H1 (cell line): ENCODE data around the gene OXSR1. TPM values are rescaled to one million over a fixed set of nuclear protein-coding genes. Genes with fewer than 3 reads are reported as not detected.

Source experiments
- CTCF ChIA-PET: fragments of 300-600 bp; sonication (Branson Sonifier 250); formaldehyde crosslinking; loops from one replicate; lab custom pipeline; 2021; ENCODE audit not compliant: partially characterized antibody; lab: Charles Lee
- POLR2A ChIA-PET: fragments of 300-600 bp; sonication (Branson Sonifier 250); formaldehyde crosslinking; loops from one replicate; lab custom pipeline; 2021; ENCODE audit warnings: inconsistent platforms; ENCODE audit not compliant: partially characterized antibody; lab: Charles Lee
- DNase-seq, 2 experiments: peaks; one replicate each; pipeline versions ENCODE4 v3.0.0 to v3.0.0-alpha.2; 2010 to 2022; ENCODE audit warnings: low spot score in 2 of 2, low read depth in 1 of 2, mixed read lengths in 1 of 2
- FAIRE-seq: peaks from 2 replicates; lab custom pipeline; 2011; peaks lifted over from hg19 to GRCh38; lab: Jason Lieb, UNC
- H2AFZ ChIP-seq: 2 replicates; pipeline ENCODE4 v1.8.1; 2012; ENCODE audit warnings: low read length, inconsistent platforms
- H2AK5ac ChIP-seq: 2 replicates; pipeline ENCODE4 v1.6.1; 2013; ENCODE audit warnings: low read depth, low read length
- H2BK120ac ChIP-seq: replicated peaks from 2 replicates; pipeline ENCODE3; 2013; ENCODE audit warnings: low read depth, low read length, inconsistent platforms
- H2BK12ac ChIP-seq: 2 replicates; pipeline ENCODE4 v1.6.1; 2013; ENCODE audit warnings: low read depth, low read length
- H2BK15ac ChIP-seq: 2 replicates; pipeline ENCODE4 v1.6.1; 2013; ENCODE audit warnings: low read length
- H2BK20ac ChIP-seq: 2 replicates; pipeline ENCODE4 v1.6.1; 2013; ENCODE audit warnings: low read length
- H2BK5ac ChIP-seq: 2 replicates; pipeline ENCODE4 v1.6.1; 2013; ENCODE audit warnings: low read depth, low read length
- H3K14ac ChIP-seq: 2 replicates; pipeline ENCODE4 v1.6.1; 2013; ENCODE audit warnings: inconsistent platforms; ENCODE audit not compliant: insufficient read length
- H3K18ac ChIP-seq: 2 replicates; pipeline ENCODE4 v1.6.1; 2013; ENCODE audit warnings: low read length; ENCODE audit errors: extremely low read depth
- H3K23ac ChIP-seq: 2 replicates; pipeline ENCODE4 v1.6.1; 2013; ENCODE audit warnings: inconsistent platforms; ENCODE audit not compliant: insufficient read length
- H3K23me2 ChIP-seq: 2 replicates; pipeline ENCODE4 v1.6.1; 2013; ENCODE audit warnings: low read depth, low read length
- H3K27ac ChIP-seq: 2 replicates; pipeline ENCODE4 v1.6.1; 2011; ENCODE audit warnings: low read depth, low read length, inconsistent platforms
- H3K27me3 ChIP-seq, 4 experiments: replicated peaks in 1 of 4; 1 replicate in 1 of 4; 2 replicates in 3 of 4; pipeline versions ENCODE4 v1.6.1 to v1.8.1; 2011 to 2013; ENCODE audit warnings: low read length in 3 of 4, mild to moderate bottlenecking in 3 of 4, inconsistent platforms in 2 of 4, mixed read lengths in 2 of 4, moderate library complexity in 1 of 4; ENCODE audit not compliant: control insufficient read depth in 3 of 4, insufficient read depth in 3 of 4; ENCODE audit errors: extremely low read depth in 1 of 4
- H3K36me3 ChIP-seq, 4 experiments: 2 replicates each; pipeline versions ENCODE4 v1.6.1 to v1.8.1; 2011 to 2013; ENCODE audit warnings: mild to moderate bottlenecking in 4 of 4, low read length in 3 of 4, moderate library complexity in 2 of 4, control low read depth in 1 of 4, inconsistent platforms in 1 of 4; ENCODE audit not compliant: insufficient read depth in 4 of 4, control insufficient read depth in 2 of 4
- H3K4ac ChIP-seq: replicated peaks from 2 replicates; pipeline ENCODE3; 2013; ENCODE audit warnings: low read length, low read depth, mixed read lengths, inconsistent platforms; ENCODE audit not compliant: insufficient read length
- H3K4me1 ChIP-seq, 4 experiments: replicated peaks in 1 of 4; 1 replicate in 1 of 4; 2 replicates in 3 of 4; pipeline versions ENCODE4 v1.6.1 to v1.8.1; 2011 to 2013; ENCODE audit warnings: low read length in 3 of 4, inconsistent platforms in 2 of 4, mixed read lengths in 1 of 4; ENCODE audit not compliant: insufficient read depth in 4 of 4, control insufficient read depth in 3 of 4
- H3K4me2 ChIP-seq, 2 experiments: 2 replicates each; pipeline versions ENCODE4 v1.6.1 to v1.8.1; 2011 to 2013; ENCODE audit warnings: low read depth in 2 of 2, low read length in 2 of 2, control low read depth in 1 of 2, inconsistent platforms in 1 of 2, mild to moderate bottlenecking in 1 of 2; ENCODE audit not compliant: insufficient read depth in 1 of 2
- H3K4me3 ChIP-seq, 4 experiments: fragments of 200-600, 300-600 bp in 1 of 4; sonication (generic), shearing (Covaris generic), sonication (Bioruptor Twin) in 1 of 4; 2 replicates each; pipeline versions ENCODE4 v1.5.1 to v1.8.1; 2011 to 2016; ENCODE audit warnings: low read length in 4 of 4, low read depth in 3 of 4, control low read depth in 2 of 4, inconsistent platforms in 2 of 4, mild to moderate bottlenecking in 2 of 4, mixed read lengths in 1 of 4, moderate library complexity in 1 of 4; ENCODE audit not compliant: insufficient read depth in 2 of 4; ENCODE audit errors: extremely low read depth in 1 of 4
- H3K56ac ChIP-seq: replicated peaks from 2 replicates; pipeline ENCODE3; 2013; ENCODE audit warnings: low read depth, mild to moderate bottlenecking, mixed read lengths, low read length, inconsistent platforms; ENCODE audit not compliant: insufficient read length
- H3K79me1 ChIP-seq: 2 replicates; pipeline ENCODE4 v1.6.1; 2013; ENCODE audit warnings: low read depth, low read length, control low read depth
- H3K79me2 ChIP-seq, 2 experiments: 2 replicates each; pipeline versions ENCODE4 v1.6.1 to v1.8.1; 2012 to 2013; ENCODE audit warnings: low read length in 2 of 2, mild to moderate bottlenecking in 2 of 2, inconsistent platforms in 1 of 2; ENCODE audit not compliant: insufficient read depth in 2 of 2, control insufficient read depth in 1 of 2
- H3K9ac ChIP-seq, 4 experiments: replicated peaks in 1 of 4; 1 replicate in 1 of 4; 2 replicates in 3 of 4; pipeline versions ENCODE4 v1.6.1 to v1.8.1; 2011 to 2013; ENCODE audit warnings: low read depth in 3 of 4, low read length in 3 of 4, control low read depth in 2 of 4, mild to moderate bottlenecking in 2 of 4, moderate library complexity in 2 of 4, inconsistent platforms in 1 of 4; ENCODE audit errors: extremely low read depth in 1 of 4
- H3K9me3 ChIP-seq, 2 experiments: 2 replicates each; pipeline versions ENCODE4 v1.6.1 to v1.8.1; 2012 to 2013; ENCODE audit warnings: mild to moderate bottlenecking in 2 of 2, moderate library complexity in 2 of 2, control low read depth in 1 of 2, inconsistent platforms in 1 of 2, low read depth in 1 of 2, low read length in 1 of 2, mixed read lengths in 1 of 2; ENCODE audit not compliant: insufficient read depth in 2 of 2
- H4K20me1 ChIP-seq, 2 experiments: replicated peaks in 1 of 2; 2 replicates each; pipeline versions ENCODE3 to v1.8.1; 2011 to 2013; ENCODE audit warnings: inconsistent platforms in 2 of 2, low read length in 2 of 2, mild to moderate bottlenecking in 1 of 2; ENCODE audit not compliant: insufficient read depth in 2 of 2, control insufficient read depth in 1 of 2
- H4K5ac ChIP-seq: 2 replicates; pipeline ENCODE4 v1.6.1; 2013; ENCODE audit warnings: low read length, low read depth, mixed read lengths, inconsistent platforms; ENCODE audit not compliant: insufficient read length
- H4K8ac ChIP-seq: 2 replicates; pipeline ENCODE4 v1.8.0; 2013; ENCODE audit warnings: mild to moderate bottlenecking, moderate library complexity, low read length, inconsistent platforms; ENCODE audit not compliant: insufficient read depth; ENCODE audit errors: extremely low read depth
- H4K91ac ChIP-seq: replicated peaks from 2 replicates; pipeline ENCODE3; 2013; ENCODE audit warnings: low read length, mixed read lengths, inconsistent platforms; ENCODE audit not compliant: insufficient read length
- KDM4A ChIP-seq: IDR thresholded peaks from one replicate; pipeline ENCODE4 v1.7.1; 2012; ENCODE audit warnings: low read depth, mild to moderate bottlenecking, moderate library complexity, low read length, inconsistent platforms; ENCODE audit not compliant: severe bottlenecking
- RBBP5 ChIP-seq: IDR thresholded peaks from 2 replicates; pipeline ENCODE4 v1.7.1; 2012; ENCODE audit warnings: low read depth, mild to moderate bottlenecking, inconsistent platforms, low read length, moderate library complexity, borderline replicate concordance
- SP1 ChIP-seq: IDR thresholded peaks from 2 replicates; pipeline ENCODE4 v1.6.1; 2011; ENCODE audit warnings: low read depth, low read length
- SP4 ChIP-seq: IDR thresholded peaks from 2 replicates; pipeline ENCODE4 v1.6.1; 2012; ENCODE audit warnings: low read length, inconsistent platforms
- TAF7 ChIP-seq: optimal IDR thresholded peaks from 2 replicates; pipeline ENCODE3; 2011; ENCODE audit warnings: low read depth, mild to moderate bottlenecking, inconsistent platforms, low read length, moderate library complexity, borderline replicate concordance
- USF2 ChIP-seq: IDR thresholded peaks from 2 replicates; pipeline ENCODE4 v1.6.1; 2011; ENCODE audit warnings: low read length, improper control_type of control experiment
- WGBS, 2 experiments: shearing (Covaris generic) in 1 of 2; methylation state at CpG; one replicate each; pipeline versions ENCODE4 v1.1.6 to v1.1.7; 2013 to 2015; ENCODE audit warnings: low lambda C conversion rate in 2 of 2, mixed read lengths in 2 of 2, inconsistent platforms in 1 of 2, low coverage in 1 of 2, missing lambda C conversion rate in 1 of 2; ENCODE audit not compliant: insufficient replicate concordance in 2 of 2, insufficient coverage in 1 of 2, insufficient read length in 1 of 2; ENCODE audit errors: extremely low coverage in 1 of 2, missing lambda C conversion rate in 1 of 2; 5-methylcytosine and 5-hydroxymethylcytosine counted together
- polyA plus RNA-seq, 7 experiments: library from polyadenylated mRNA; depleted of rRNA in 3 of 7; stranded (reverse) in 5 of 7; unstranded in 2 of 7; fragments of >200 nt in 5 of 7; fragments of 200-250 nt in 2 of 7; gene quantifications; 1 replicate in 5 of 7; 2 replicates in 1 of 7; 4 replicates in 1 of 7; pipeline versions ENCODE4 v1.2.1 to v1.2.3, GENCODE V29; 2011 to 2013; ENCODE audit warnings: missing spikeins in 2 of 7, mixed read lengths in 2 of 7
- total RNA-seq: library from RNA; stranded (reverse); fragmentation: NEBNext Ultra II Directional; extraction: Animal tissue kit (Norgen Biotek cat#: 25700); gene quantifications from 2 replicates; pipeline ENCODE4 v1.2.1, GENCODE V29; 2021

The OXSR1 gene
- total and polyA plus RNA-seq, 2 of the 8 experiments (the other 6 are each of a cell fraction or from before 2014, with no cell fraction given), result 25.1 to 47.0 TPM

- DNase-seq (no peak), FAIRE-seq (no peak)
- CTCF ChIA-PET, result interaction anchor here (0.7 to 5.2 kb wide), 5 partner anchors 12 to 136 kb away, joined by 3 to 22 read pairs (median 3); no protein-coding TSS in a partner anchor
- no peak overlapping the region for H3K9ac ChIP-seq
- H3K14ac ChIP-seq, result no peak overlapping the region
- H2BK12ac ChIP-seq, result no peak overlapping the region
- H4K5ac ChIP-seq, result no peak overlapping the region
- H2BK15ac ChIP-seq, result no peak overlapping the region
- H3K4me2 ChIP-seq, result no peak overlapping the region
- no peak overlapping the region for H3K4ac ChIP-seq
- H2BK20ac ChIP-seq, result no peak overlapping the region
- no peak overlapping the region for H3K23ac ChIP-seq
- no peak overlapping the region for H2BK120ac ChIP-seq
- H3K79me1 ChIP-seq, result no peaks in the 10 kb centered on the region
- no peaks in the 10 kb centered on the region for H3K9me3 ChIP-seq
- H4K20me1 ChIP-seq, result no peaks in the 10 kb centered on the region
- H3K56ac ChIP-seq, result no peak overlapping the region
- no peaks in the 10 kb centered on the region for H3K36me3 ChIP-seq
- no peaks in the 10 kb centered on the region for H3K23me2 ChIP-seq
- no peak overlapping the region for H2AK5ac ChIP-seq
- H3K27ac ChIP-seq, result no peak overlapping the region
- H3K4me1 ChIP-seq, result no peaks in the 10 kb centered on the region
- H2AFZ ChIP-seq, result no peak overlapping the region
- no peak overlapping the region; the same call in 1 of the 2 replicates for H4K8ac ChIP-seq
- no peaks in the 10 kb centered on the region for H3K79me2 ChIP-seq
- H4K91ac ChIP-seq, result no peak overlapping the region
- no peak overlapping the region for H2BK5ac ChIP-seq
- H3K27me3 ChIP-seq, result no peaks in the 10 kb centered on the region
- H3K4me3 ChIP-seq, result no peak overlapping the region
- 88% methylated on average over 15 of the region's 16 CpGs; no CpG with 5 or more reads in 1 of the 2 experiments for WGBS, 2 experiments
- H3K18ac ChIP-seq, result no peak overlapping the region
- POLR2A ChIA-PET, result no interaction called here
- no peak for TF ChIP-seq RBBP5
- no peak for TF ChIP-seq USF2
- TF ChIP-seq SP1, result no peak
- no peak for TF ChIP-seq SP4
- TF ChIP-seq TAF7, result no peak
- TF ChIP-seq KDM4A, result no peak
Measured at GRCh38 chr3:38283810-38284755, 118.7 kb downstream of the OXSR1 start.
